ENCODE results near the gene DDRGK1. TPM values are rescaled to one million over a fixed set of nuclear protein-coding genes. Genes with fewer than 3 reads are reported as not detected.

The DDRGK1 gene
- total and polyA plus RNA-seq, 4 donors, result 16.8 to 72.4 (median 48.5) TPM

DNA sequence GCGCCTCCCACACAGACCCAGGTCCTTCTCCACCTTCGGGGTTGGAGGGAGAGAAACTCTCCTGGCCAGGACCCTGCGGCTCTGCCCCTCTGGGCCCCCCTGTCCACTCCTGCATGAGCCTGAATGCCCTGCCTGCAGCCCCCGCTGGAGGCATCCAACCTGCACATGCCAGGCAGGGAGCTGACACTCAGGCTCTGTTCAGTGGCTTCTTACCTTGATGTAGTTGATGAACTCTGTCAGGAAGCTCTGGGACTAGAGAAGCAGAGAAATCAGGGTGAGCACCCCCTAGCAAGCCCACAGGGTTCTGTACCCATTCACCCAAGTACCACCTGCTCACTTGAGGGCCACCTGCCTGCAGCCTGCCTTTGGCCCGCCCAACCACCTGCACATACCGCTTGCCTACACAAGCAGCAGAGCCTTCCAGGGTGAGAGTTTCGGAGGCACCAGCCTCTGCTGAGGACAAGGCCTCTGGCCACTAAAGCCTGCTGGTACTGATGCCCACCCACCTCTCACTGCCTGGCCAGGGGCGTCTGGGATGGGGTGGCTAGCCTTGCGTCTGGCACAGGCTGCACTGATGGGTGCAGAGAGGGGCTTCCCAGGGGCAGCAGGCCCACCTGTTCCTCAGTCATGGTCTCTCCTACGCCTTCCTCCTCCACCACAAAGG, 9.7 kb downstream of the DDRGK1 start:
- H3K9me3 ChIP-seq (ENCODE audit: control insufficient read depth in 4 of 4, low read length in 3 of 4), result no peaks in the 10 kb centered on the region
- no peaks in the 10 kb centered on the region for H3K27me3 ChIP-seq (ENCODE audit: control insufficient read depth in 4 of 4, insufficient read depth in 4 of 4, low read length in 3 of 4)
- no peak overlapping the region for H3K9ac ChIP-seq (ENCODE audit: low read depth in 1 of 2, low read length in 2 of 2)
- H3K27ac ChIP-seq (ENCODE audit: low read depth in 1 of 2, low read length in 2 of 2), result no peak overlapping the region
- 97% methylated on average over 10 of the region's 10 CpGs for WGBS
- no peak overlapping the region for H3K4me3 ChIP-seq (ENCODE audit: low read depth in 1 of 3, low read length in 3 of 3)
- no peak for TF ChIP-seq YY1 (IDR thresholded peaks at IDR 0.05)
- no peak for TF ChIP-seq FOXA2 (IDR thresholded peaks at IDR 0.05)
- TF ChIP-seq SP1 (IDR thresholded peaks at IDR 0.05), result no peak
- TF ChIP-seq, protein P1, sequence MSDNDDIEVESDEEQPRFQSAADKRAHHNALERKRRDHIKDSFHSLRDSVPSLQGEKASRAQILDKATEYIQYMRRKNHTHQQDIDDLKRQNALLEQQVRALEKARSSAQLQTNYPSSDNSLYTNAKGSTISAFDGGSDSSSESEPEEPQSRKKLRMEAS (IDR thresholded peaks at IDR 0.05), result no peak
- no peak for TF ChIP-seq TAF1 (conservative IDR thresholded peaks at IDR 0.05)
- no peak for TF ChIP-seq FOXA1 (IDR thresholded peaks at IDR 0.05)
- no peak for TF ChIP-seq NR2F2 (IDR thresholded peaks at IDR 0.05)
- TF ChIP-seq, protein P2, sequence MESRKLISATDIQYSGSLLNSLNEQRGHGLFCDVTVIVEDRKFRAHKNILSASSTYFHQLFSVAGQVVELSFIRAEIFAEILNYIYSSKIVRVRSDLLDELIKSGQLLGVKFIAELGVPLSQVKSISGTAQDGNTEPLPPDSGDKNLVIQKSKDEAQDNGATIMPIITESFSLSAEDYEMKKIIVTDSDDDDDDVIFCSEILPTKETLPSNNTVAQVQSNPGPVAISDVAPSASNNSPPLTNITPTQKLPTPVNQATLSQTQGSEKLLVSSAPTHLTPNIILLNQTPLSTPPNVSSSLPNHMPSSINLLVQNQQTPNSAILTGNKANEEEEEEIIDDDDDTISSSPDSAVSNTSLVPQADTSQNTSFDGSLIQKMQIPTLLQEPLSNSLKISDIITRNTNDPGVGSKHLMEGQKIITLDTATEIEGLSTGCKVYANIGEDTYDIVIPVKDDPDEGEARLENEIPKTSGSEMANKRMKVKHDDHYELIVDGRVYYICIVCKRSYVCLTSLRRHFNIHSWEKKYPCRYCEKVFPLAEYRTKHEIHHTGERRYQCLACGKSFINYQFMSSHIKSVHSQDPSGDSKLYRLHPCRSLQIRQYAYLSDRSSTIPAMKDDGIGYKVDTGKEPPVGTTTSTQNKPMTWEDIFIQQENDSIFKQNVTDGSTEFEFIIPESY (IDR thresholded peaks at IDR 0.05), result no peak
- TF ChIP-seq, protein P3, sequence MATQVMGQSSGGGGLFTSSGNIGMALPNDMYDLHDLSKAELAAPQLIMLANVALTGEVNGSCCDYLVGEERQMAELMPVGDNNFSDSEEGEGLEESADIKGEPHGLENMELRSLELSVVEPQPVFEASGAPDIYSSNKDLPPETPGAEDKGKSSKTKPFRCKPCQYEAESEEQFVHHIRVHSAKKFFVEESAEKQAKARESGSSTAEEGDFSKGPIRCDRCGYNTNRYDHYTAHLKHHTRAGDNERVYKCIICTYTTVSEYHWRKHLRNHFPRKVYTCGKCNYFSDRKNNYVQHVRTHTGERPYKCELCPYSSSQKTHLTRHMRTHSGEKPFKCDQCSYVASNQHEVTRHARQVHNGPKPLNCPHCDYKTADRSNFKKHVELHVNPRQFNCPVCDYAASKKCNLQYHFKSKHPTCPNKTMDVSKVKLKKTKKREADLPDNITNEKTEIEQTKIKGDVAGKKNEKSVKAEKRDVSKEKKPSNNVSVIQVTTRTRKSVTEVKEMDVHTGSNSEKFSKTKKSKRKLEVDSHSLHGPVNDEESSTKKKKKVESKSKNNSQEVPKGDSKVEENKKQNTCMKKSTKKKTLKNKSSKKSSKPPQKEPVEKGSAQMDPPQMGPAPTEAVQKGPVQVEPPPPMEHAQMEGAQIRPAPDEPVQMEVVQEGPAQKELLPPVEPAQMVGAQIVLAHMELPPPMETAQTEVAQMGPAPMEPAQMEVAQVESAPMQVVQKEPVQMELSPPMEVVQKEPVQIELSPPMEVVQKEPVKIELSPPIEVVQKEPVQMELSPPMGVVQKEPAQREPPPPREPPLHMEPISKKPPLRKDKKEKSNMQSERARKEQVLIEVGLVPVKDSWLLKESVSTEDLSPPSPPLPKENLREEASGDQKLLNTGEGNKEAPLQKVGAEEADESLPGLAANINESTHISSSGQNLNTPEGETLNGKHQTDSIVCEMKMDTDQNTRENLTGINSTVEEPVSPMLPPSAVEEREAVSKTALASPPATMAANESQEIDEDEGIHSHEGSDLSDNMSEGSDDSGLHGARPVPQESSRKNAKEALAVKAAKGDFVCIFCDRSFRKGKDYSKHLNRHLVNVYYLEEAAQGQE (IDR thresholded peaks at IDR 0.05), result no peak
- peaks cover 10 to 71% (median 40%) of the 10 kb centered on the region in 4 donors for H3K36me3 ChIP-seq (ENCODE audit: control insufficient read depth in 4 of 4, insufficient read depth in 3 of 4, low read depth in 1 of 4, low read length in 3 of 4)
- peaks cover 0 to 4% (median 0%) of the 10 kb centered on the region in 4 donors for H3K4me1 ChIP-seq (ENCODE audit: control insufficient read depth in 4 of 4, insufficient read depth in 4 of 4, low read length in 3 of 4)
- DNase-seq (ENCODE audit: low spot score), result no peak

DNA sequence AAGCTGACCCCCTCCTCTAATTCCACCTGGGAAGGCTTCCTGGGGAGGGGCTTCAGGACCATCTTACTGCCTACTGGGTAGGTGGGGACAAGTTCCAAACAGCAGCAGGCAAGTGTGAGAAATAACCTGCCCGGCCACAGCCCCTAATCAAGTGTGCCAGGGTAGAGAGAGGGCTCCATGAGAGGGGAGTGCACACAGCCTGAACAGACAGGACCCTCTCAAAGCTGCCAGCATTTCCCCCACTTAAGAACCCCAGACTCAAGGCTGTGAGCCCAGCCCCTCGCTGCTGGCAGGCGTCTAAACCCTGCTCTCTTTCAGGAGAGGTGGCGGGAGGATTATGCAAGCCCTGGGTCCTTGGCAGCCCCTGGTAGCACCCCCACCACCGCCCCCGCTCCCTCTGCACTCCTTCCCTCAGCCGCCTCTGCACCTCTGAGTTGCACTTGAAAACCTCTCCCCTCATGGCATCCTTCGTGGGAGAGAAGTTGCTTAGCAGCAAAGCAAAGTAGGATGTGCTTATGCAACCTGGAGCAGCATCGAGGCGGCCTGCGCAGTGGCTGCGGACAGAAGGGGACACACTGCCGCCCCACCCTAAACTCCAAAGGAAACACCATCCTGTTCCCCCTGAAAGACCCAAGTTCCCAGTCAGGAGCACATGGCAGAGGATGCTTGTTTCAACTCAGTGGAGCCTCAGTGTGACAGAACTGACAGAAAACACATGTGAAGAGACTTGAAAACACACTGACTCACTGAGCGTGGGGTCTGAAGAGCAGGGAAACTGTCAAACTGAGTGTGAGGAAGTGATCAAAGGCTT, 10.5 kb downstream of the DDRGK1 start:
- H3K9ac ChIP-seq (ENCODE audit: low read depth in 1 of 2, low read length in 2 of 2), result no peak overlapping the region
- H3K36me3 ChIP-seq (ENCODE audit: control insufficient read depth in 4 of 4, insufficient read depth in 3 of 4, low read depth in 1 of 4, low read length in 3 of 4), result peaks cover 10 to 69% (median 38%) of the 10 kb centered on the region in 4 donors
- TF ChIP-seq, protein P4, sequence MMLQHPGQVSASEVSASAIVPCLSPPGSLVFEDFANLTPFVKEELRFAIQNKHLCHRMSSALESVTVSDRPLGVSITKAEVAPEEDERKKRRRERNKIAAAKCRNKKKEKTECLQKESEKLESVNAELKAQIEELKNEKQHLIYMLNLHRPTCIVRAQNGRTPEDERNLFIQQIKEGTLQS (IDR thresholded peaks at IDR 0.05), result no peak
- TF ChIP-seq JUND (IDR thresholded peaks at IDR 0.05) (no peak), RAD21 (IDR thresholded peaks at IDR 0.05) (no peak), TAF1 (conservative IDR thresholded peaks at IDR 0.05) (no peak), EGR1 (IDR thresholded peaks at IDR 0.05; ENCODE audit: low read depth in 2 of 2) (no peak), RXRA (IDR thresholded peaks at IDR 0.05) (no peak), GABPA (IDR thresholded peaks at IDR 0.05 in 1 of 2, conservative IDR thresholded peaks at IDR 0.05 in 1 of 2) (no peak), YY1 (IDR thresholded peaks at IDR 0.05) (no peak)
- TF ChIP-seq, protein P1 (IDR thresholded peaks at IDR 0.05), result no peak
- WGBS, result 95% methylated on average over 14 of the region's 14 CpGs
- no peaks in the 10 kb centered on the region for H3K4me1 ChIP-seq (ENCODE audit: control insufficient read depth in 4 of 4, insufficient read depth in 4 of 4, low read length in 3 of 4)
- no peaks in the 10 kb centered on the region for H3K27me3 ChIP-seq (ENCODE audit: control insufficient read depth in 4 of 4, insufficient read depth in 4 of 4, low read length in 3 of 4)
- no peak overlapping the region for H3K27ac ChIP-seq (ENCODE audit: low read depth in 1 of 2, low read length in 2 of 2)
- DNase-seq (ENCODE audit: low spot score), result no peak
- H3K9me3 ChIP-seq (ENCODE audit: control insufficient read depth in 4 of 4, low read length in 3 of 4), result no peaks in the 10 kb centered on the region
- H3K4me3 ChIP-seq (ENCODE audit: low read depth in 1 of 3, low read length in 3 of 3), result no peak overlapping the region

All from liver (tissue), 9 donors.